MM.1S (cell line): ENCODE data around the gene SYNE2.

ENCODE experiments used
- DNase-seq: peaks from one replicate; pipeline ENCODE4 v3.0.0-alpha.2; 2015
- H2AFZ ChIP-seq: fragments of 300-600 bp; sonication (generic); 2 replicates; pipeline ENCODE4 v1.6.0; 2016; ENCODE audit warnings: antibody characterized with exemption, low read length
- H3F3A ChIP-seq: fragments of 300-600 bp; sonication (generic); 2 replicates; pipeline ENCODE4 v1.6.1; 2016; ENCODE audit warnings: mild to moderate bottlenecking, antibody characterized with exemption, low read length, moderate library complexity, mixed read lengths; ENCODE audit not compliant: insufficient read depth
- H3K27ac ChIP-seq: fragments of 300-600 bp; sonication (generic); 2 replicates; pipeline ENCODE4 v1.5.1; 2016; ENCODE audit warnings: mild to moderate bottlenecking, low read length
- H3K27me3 ChIP-seq: fragments of 300-600 bp; sonication (generic); replicated peaks from 2 replicates; pipeline ENCODE4 v1.6.0; 2016; ENCODE audit warnings: low read length; ENCODE audit not compliant: insufficient read depth
- H3K36me3 ChIP-seq: fragments of 300-600 bp; sonication (generic); replicated peaks from 2 replicates; pipeline ENCODE4 v1.6.1; 2016; ENCODE audit warnings: mild to moderate bottlenecking, low read length, mixed read lengths; ENCODE audit not compliant: insufficient read depth
- H3K4me1 ChIP-seq: fragments of 300-600 bp; sonication (generic); 2 replicates; pipeline ENCODE4 v1.6.1; 2016; ENCODE audit warnings: low read length, mixed read lengths
- H3K4me2 ChIP-seq: fragments of 300-600 bp; sonication (generic); 2 replicates; pipeline ENCODE4 v1.6.0; 2016; ENCODE audit warnings: low read depth, low read length
- H3K4me3 ChIP-seq: fragments of 300-600 bp; sonication (generic); 2 replicates; pipeline ENCODE4 v1.5.1; 2016; ENCODE audit warnings: low read length, mixed read lengths
- H3K79me2 ChIP-seq: fragments of 300-600 bp; sonication (generic); 2 replicates; pipeline ENCODE4 v1.6.1; 2016; ENCODE audit warnings: mixed run types, low read length, mixed read lengths
- H3K9ac ChIP-seq: fragments of 300-600 bp; sonication (generic); 2 replicates; pipeline ENCODE4 v1.6.1; 2016; ENCODE audit warnings: low read length, mixed read lengths
- H3K9me2 ChIP-seq: fragments of 300-600 bp; sonication (generic); replicated peaks from 2 replicates; pipeline ENCODE4 v1.6.1; 2016; ENCODE audit warnings: mild to moderate bottlenecking, low read length, mixed read lengths; ENCODE audit not compliant: insufficient read depth
- H3K9me3 ChIP-seq: fragments of 300-600 bp; sonication (generic); replicated peaks from 2 replicates; pipeline ENCODE4 v1.6.1; 2016; ENCODE audit warnings: mild to moderate bottlenecking, low read length, mixed read lengths; ENCODE audit not compliant: insufficient read depth
- H4K20me1 ChIP-seq: fragments of 300-600 bp; sonication (generic); 2 replicates; pipeline ENCODE4 v1.6.1; 2016; ENCODE audit warnings: mild to moderate bottlenecking, low read length, moderate library complexity, mixed read lengths; ENCODE audit not compliant: insufficient read depth
- CTCF ChIP-seq: fragments of 300-600 bp; sonication (generic); IDR thresholded peaks from 2 replicates; pipeline ENCODE4 v1.5.1; 2016; ENCODE audit warnings: antibody characterized with exemption, low read length, mixed read lengths
- EZH2 ChIP-seq: fragments of 300-600 bp; sonication (generic); optimal IDR thresholded peaks from 2 replicates; pipeline ENCODE3; 2017; ENCODE audit warnings: low read depth, mild to moderate bottlenecking, antibody characterized with exemption, low read length, mixed read lengths
- EZH2phosphoT487 ChIP-seq: fragments of 300-600 bp; sonication (generic); IDR thresholded peaks from 2 replicates; pipeline ENCODE4 v1.6.1; 2018; ENCODE audit warnings: antibody characterized with exemption, low read length

Gene SYNE2

GRCh38 chr14:63909984-63910383 is 57.2 kb downstream of the SYNE2 start:
- Histone ChIP-seq H4K20me1 (no peaks in the 10 kb centered on the region), H3K9ac (no peak overlapping the region), H3K9me3 (no peaks in the 10 kb centered on the region), H3K79me2 (peaks cover 17% of the 10 kb centered on the region), H3K9me2 (no peaks in the 10 kb centered on the region), H3K4me1 (0 out of 2 replicates have a peak, but pooled peaks cover 3% of the 10 kb centered on the region), H3K4me2 (no peak overlapping the region), H2AFZ (no peak overlapping the region), H3F3A (no peaks in the 10 kb centered on the region), H3K27me3 (no peaks in the 10 kb centered on the region), H3K4me3 (no peak overlapping the region), H3K27ac (no peak overlapping the region), H3K36me3 (no peaks in the 10 kb centered on the region)
- DNase-seq = no peak
- TF ChIP-seq CTCF (no peak), EZH2phosphoT487 (no peak), EZH2 (no peak)

GRCh38 chr14:63910583-63911363 is 58.0 kb downstream of the SYNE2 start:
- Histone ChIP-seq H3K9me3 (no peaks in the 10 kb centered on the region), H3K79me2 (peaks cover 12% of the 10 kb centered on the region; the same call in 1 of the 2 replicates), H3K27me3 (no peaks in the 10 kb centered on the region), H3K4me2 (no peak overlapping the region), H4K20me1 (no peaks in the 10 kb centered on the region), H3K4me3 (no peak overlapping the region), H3K9ac (no peak overlapping the region), H3K27ac (no peak overlapping the region), H3K4me1 (0 out of 2 replicates have a peak, but pooled peaks cover 3% of the 10 kb centered on the region), H3F3A (no peaks in the 10 kb centered on the region), H3K36me3 (no peaks in the 10 kb centered on the region), H3K9me2 (no peaks in the 10 kb centered on the region), H2AFZ (no peak overlapping the region)
- TF ChIP-seq EZH2 = no peak
- TF ChIP-seq EZH2phosphoT487 = no peak
- no peak for TF ChIP-seq CTCF
- DNase-seq = no peak

GRCh38 chr14:63911404-63911803 is 58.6 kb downstream of the SYNE2 start:
- Histone ChIP-seq H3K9me3 (no peaks in the 10 kb centered on the region), H3K9ac (no peak overlapping the region), H3K79me2 (peaks cover 12% of the 10 kb centered on the region; the same call in 1 of the 2 replicates)

More at GRCh38 chr14:63911404-63911803, 58.6 kb downstream of the SYNE2 start:
- Histone ChIP-seq H3K9me2 (no peaks in the 10 kb centered on the region), H3K4me3 (no peak overlapping the region), H3K27me3 (no peaks in the 10 kb centered on the region), H2AFZ (no peak overlapping the region), H3F3A (no peaks in the 10 kb centered on the region), H4K20me1 (no peaks in the 10 kb centered on the region), H3K36me3 (no peaks in the 10 kb centered on the region), H3K4me1 (0 out of 2 replicates have a peak, but pooled peaks cover 3% of the 10 kb centered on the region), H3K27ac (no peak overlapping the region), H3K4me2 (no peak overlapping the region)
- DNase-seq = no peak
- TF ChIP-seq EZH2phosphoT487 (no peak), CTCF (no peak)
